HEK293T (cell line): Measurements from ENCODE around the gene TXNRD2.

Source experiments
- CTCF ChIA-PET: fragments of 350-600 bp; formaldehyde crosslinking; extraction: SDS; loops from one replicate; lab custom pipeline; 2021; ENCODE audit warnings: antibody characterized with exemption, inconsistent platforms; lab: Yijun Ruan, JAX
- POLR2A ChIA-PET: fragments of 350-600 bp; formaldehyde crosslinking; extraction: SDS; loops from one replicate; lab custom pipeline; 2020; ENCODE audit warnings: antibody characterized with exemption, inconsistent platforms; lab: Yijun Ruan, JAX
- DNase-seq: peaks from one replicate; pipeline ENCODE4 v3.0.0; 2012; ENCODE audit warnings: mixed read lengths; ENCODE audit errors: extremely low spot score
- ARNT ChIP-seq: fragments of 450-650 bp; IDR thresholded peaks from 2 replicates; pipeline ENCODE4 v1.6.1; 2017; ENCODE audit warnings: mild to moderate bottlenecking
- BHLHE40 ChIP-seq: fragments of 450-650 bp; IDR thresholded peaks from 2 replicates; pipeline ENCODE4 v1.6.1; 2016; ENCODE audit warnings: mild to moderate bottlenecking, moderate library complexity, borderline replicate concordance
- CTBP1 ChIP-seq: fragments of 450-650 bp; IDR thresholded peaks from 2 replicates; pipeline ENCODE4 v1.6.1; 2016; ENCODE audit warnings: borderline replicate concordance
- ELF4 ChIP-seq: fragments of 450-650 bp; IDR thresholded peaks from 2 replicates; pipeline ENCODE4 v1.6.1; 2017; ENCODE audit warnings: antibody characterized with exemption
- FOXA1 ChIP-seq: fragments of 450-650 bp; IDR thresholded peaks from 2 replicates; pipeline ENCODE4 v1.6.1; 2016; ENCODE audit warnings: mild to moderate bottlenecking
- FOXK2 ChIP-seq: fragments of 450-650 bp; IDR thresholded peaks from 2 replicates; pipeline ENCODE4 v1.6.1; 2016; ENCODE audit warnings: mild to moderate bottlenecking
- FOXM1 ChIP-seq: fragments of 450-650 bp; IDR thresholded peaks from 2 replicates; pipeline ENCODE4 v1.6.1; 2017; ENCODE audit warnings: mild to moderate bottlenecking, borderline replicate concordance
- HDGF ChIP-seq: fragments of 450-650 bp; IDR thresholded peaks from 2 replicates; pipeline ENCODE4 v1.6.1; 2017; ENCODE audit warnings: antibody characterized with exemption, borderline replicate concordance
- L3MBTL2 ChIP-seq: fragments of 450-650 bp; conservative IDR thresholded peaks from 2 replicates; pipeline ENCODE4 v1.6.1; 2016; ENCODE audit warnings: mild to moderate bottlenecking
- LEF1 ChIP-seq: fragments of 450-650 bp; IDR thresholded peaks from 2 replicates; pipeline ENCODE4 v1.6.1; 2017; ENCODE audit warnings: mild to moderate bottlenecking, borderline replicate concordance
- NFRKB ChIP-seq: fragments of 450-650 bp; IDR thresholded peaks from 2 replicates; pipeline ENCODE4 v1.6.1; 2016; ENCODE audit warnings: mild to moderate bottlenecking, moderate library complexity
- SP1 ChIP-seq: fragments of 450-650 bp; IDR thresholded peaks from 2 replicates; pipeline ENCODE4 v1.6.1; 2017
- SUZ12 ChIP-seq: fragments of 450-650 bp; IDR thresholded peaks from 2 replicates; pipeline ENCODE4 v1.6.1; 2016; ENCODE audit warnings: mild to moderate bottlenecking
- TARDBP ChIP-seq: fragments of 450-650 bp; IDR thresholded peaks from 2 replicates; pipeline ENCODE4 v1.6.1; 2016
- ZNF384 ChIP-seq: fragments of 450-650 bp; IDR thresholded peaks from 2 replicates; pipeline ENCODE4 v1.6.1; 2016
- TF ChIP-seq, protein P1 (sequence below): fragments of 450-650 bp; IDR thresholded peaks from 2 replicates; pipeline ENCODE4 v1.6.1; 2016

TXNRD2 gene

DNA sequence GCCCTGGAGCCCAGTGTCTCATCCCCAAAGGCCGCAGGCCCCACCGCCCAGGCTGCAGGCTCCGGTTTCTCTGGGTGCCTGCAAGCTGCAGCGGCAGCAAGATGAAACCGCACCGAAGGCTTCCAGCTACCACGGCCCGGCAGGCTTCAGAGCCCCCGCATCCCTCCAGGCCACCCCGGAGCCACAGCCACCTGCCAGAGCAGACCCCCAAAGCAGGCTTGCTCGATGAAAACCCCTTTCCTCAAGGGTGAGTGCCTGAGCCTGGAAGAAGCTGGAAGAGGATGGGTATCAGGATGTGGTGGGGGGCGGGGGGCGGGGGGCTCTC is 62.4 kb downstream of the TXNRD2 start:
- TF ChIP-seq TARDBP (no peak), SP1 (no peak), FOXM1 (no peak), HDGF (no peak), L3MBTL2 (no peak), FOXK2 (no peak), NFRKB (no peak), CTBP1 (no peak), FOXA1 (no peak), ARNT (no peak), LEF1 (no peak)
- TF ChIP-seq, protein P1, sequence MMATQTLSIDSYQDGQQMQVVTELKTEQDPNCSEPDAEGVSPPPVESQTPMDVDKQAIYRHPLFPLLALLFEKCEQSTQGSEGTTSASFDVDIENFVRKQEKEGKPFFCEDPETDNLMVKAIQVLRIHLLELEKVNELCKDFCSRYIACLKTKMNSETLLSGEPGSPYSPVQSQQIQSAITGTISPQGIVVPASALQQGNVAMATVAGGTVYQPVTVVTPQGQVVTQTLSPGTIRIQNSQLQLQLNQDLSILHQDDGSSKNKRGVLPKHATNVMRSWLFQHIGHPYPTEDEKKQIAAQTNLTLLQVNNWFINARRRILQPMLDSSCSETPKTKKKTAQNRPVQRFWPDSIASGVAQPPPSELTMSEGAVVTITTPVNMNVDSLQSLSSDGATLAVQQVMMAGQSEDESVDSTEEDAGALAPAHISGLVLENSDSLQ: no peak
- DNase-seq: no peak
- ChIA-PET POLR2A (no interaction called here), CTCF (no interaction called here)

DNA sequence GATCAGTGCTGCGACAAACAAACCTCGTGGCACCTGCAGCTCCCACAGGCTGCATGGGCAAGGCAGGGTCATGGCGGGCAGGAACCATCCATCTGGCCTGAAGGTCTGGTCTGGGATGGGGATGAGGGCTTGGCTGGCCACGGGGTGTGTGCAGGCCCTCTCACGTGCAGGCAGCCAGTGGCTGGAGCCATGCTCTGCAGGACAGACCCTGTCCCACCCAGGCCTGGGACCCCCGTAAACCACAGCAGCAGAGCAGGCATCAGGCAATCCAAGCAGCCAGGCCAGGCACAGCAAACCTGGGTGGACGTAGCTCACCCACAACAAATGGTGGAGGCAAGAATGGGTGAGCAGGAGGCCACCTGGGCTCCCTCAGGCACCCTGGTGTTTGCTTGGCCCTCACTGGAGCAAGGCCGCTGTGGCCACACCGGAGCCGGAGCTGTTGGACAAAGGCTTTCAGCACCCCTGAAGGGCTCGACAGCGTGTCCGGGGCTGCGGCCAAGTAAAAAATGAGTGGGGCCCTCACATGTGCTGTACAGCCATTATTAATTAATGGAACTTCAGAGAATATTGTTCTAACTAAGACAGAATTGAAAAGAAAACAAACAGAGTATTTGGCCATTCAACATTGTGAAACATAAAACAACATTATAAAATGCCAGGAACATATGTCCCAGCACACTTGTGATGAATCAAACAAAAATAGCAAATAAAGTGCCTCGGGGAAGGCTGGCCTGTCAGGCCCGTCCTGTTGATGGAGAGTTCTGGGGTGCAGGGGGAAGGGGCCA is 63.0 kb downstream of the TXNRD2 start:
- TF ChIP-seq TARDBP (no peak), FOXK2 (no peak), NFRKB (no peak), HDGF (no peak), SUZ12 (no peak), FOXA1 (no peak), SP1 (no peak), FOXM1 (no peak), CTBP1 (no peak), ARNT (no peak), ELF4 (no peak), ZNF384 (no peak), LEF1 (no peak), BHLHE40 (no peak), L3MBTL2 (no peak)
- TF ChIP-seq, protein P1: no peak
- POLR2A ChIA-PET: no interaction called here
- CTCF ChIA-PET: no interaction called here
- no peak for DNase-seq

DNA sequence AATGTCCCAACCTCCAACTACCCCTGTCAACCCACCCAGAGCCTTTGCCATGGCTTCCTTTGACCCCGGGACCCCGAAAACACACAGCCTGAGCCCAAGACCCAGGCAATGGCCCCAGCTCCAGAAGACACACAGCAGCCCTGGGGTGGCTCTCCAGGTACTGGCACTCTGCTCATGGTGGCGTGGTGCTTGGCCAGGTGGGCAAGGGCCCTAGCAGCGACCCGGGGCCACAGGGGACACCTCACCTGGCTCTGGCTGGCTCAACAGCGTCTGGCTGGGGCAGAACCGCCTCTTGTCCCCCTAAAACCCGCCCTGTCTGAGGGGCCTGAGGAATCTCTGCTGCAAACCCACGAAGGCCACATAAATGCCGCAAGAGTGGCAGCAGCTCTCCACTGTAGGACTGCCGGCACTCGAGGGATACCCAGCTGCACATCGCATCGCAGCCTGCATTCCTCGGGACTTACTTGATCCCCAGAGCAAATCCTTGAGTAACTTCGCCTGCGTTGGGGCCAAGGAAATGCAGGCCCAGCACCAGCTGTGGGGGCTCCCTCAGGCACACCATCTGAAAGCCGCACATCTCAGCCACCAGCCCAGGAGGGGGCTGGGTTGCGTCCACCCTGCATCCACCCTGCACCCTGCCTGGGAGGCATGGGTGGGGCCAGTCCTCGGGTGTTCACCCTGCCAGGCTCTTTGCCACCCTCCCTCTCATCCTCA is 63.8 kb downstream of the TXNRD2 start:
- no peak for TF ChIP-seq CTBP1
- TF ChIP-seq SP1: no peak
- no peak for TF ChIP-seq ELF4
- no peak for TF ChIP-seq FOXA1
- TF ChIP-seq LEF1: no peak
- no peak for TF ChIP-seq BHLHE40
- TF ChIP-seq, protein P1: no peak
- no peak for TF ChIP-seq ARNT
- TF ChIP-seq NFRKB: no peak
- TF ChIP-seq SUZ12: no peak
- ChIA-PET POLR2A (no interaction called here), CTCF (no interaction called here)
- no peak for DNase-seq

DNA sequence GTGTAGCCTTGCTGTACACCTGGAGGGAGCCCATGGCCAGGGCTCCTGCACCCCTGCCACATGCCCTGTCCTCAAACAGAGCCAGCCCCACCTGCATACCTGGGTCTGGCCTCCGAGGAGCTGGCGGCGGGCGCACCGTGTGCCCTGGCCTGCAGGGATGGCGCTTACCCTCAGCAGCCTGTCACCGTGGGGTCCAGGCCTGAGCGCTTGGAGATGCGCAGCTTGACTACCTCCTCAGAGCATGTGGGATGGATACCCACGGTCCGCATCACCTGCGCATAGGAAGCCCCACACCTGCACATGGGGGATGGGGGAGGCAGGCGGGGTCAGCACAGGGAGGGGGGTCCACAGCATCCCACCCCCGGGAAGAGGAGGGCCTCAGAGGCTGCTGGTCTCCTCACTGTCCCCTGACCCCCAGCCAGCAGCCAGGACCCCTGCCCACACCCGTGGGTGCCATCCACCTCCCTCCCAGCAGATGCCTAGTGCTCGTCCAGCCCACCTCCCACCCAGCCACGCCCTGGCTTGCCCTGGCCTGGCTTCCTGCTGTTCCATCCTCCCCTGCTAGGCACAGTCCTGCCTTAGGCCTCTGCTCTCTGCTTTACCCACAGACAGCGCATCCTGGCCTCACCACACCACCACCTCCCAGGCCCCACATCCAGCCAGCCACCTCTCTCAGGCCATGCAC is 64.5 kb downstream of the TXNRD2 start:
- ChIA-PET CTCF (no interaction called here), POLR2A (no interaction called here)
- TF ChIP-seq L3MBTL2 (no peak), FOXK2 (no peak), SUZ12 (no peak), FOXA1 (no peak), ELF4 (no peak), CTBP1 (no peak), TARDBP (no peak), ZNF384 (no peak), FOXM1 (no peak)
- TF ChIP-seq, protein P1: no peak
- no peak for DNase-seq

DNA sequence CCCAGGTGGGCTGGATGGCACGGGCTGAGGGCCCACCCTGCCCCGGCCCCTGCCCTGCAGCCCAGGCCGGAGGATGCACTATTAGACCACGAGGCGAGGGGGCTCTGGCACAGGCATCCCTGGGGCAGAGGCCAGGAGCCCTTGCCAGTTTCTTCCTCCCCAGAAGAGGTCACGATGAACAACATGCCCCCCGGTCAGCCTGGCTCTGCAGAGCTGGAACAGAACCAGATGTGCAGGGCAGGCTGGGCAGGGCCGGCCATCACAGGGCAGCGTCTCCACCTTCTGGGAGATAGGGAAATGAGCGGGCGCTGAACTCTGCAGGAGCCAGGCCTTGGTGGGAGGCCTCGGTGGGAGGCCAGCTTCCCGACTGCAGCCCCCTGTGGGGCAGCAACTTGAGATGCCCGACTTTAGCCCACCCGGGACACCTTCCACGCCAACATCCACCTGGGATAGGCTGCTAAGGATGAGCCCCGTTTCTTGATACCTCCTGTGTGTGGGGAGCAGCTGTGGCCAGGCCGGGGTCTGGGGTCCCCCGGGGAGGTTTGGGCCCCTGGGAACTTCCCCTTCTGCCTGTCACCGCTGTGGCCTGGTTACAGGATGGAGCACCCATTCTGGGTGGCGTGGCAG is 65.2 kb downstream of the TXNRD2 start:
- TF ChIP-seq, protein P1: no peak
- TF ChIP-seq ARNT (no peak), LEF1 (no peak), TARDBP (no peak), BHLHE40 (no peak)
- ChIA-PET CTCF (no interaction called here), POLR2A (no interaction called here)
- DNase-seq: no peak
